OCI-LY3 (cell line): ENCODE results near the gene PDLIM4.

ENCODE experiments used
- H2AFZ ChIP-seq: fragments of 200-600, 300-600 bp; shearing (Covaris generic); 2 replicates; pipeline ENCODE4 v1.6.0; 2014; ENCODE audit warnings: antibody characterized with exemption, low read depth, low read length
- H3K27ac ChIP-seq: fragments of 200-600, 300-600 bp; sonication (generic); 2 replicates; pipeline ENCODE4 v1.5.1; 2014; ENCODE audit warnings: mild to moderate bottlenecking, low read length, moderate library complexity, mixed read lengths
- H3K27me3 ChIP-seq: fragments of 200-600, 300-600 bp; sonication (generic); 2 replicates; pipeline ENCODE4 v1.6.1; 2014; ENCODE audit warnings: low read depth, low read length, mixed read lengths
- H3K36me3 ChIP-seq: fragments of 200-600, 300-600 bp; sonication (generic); replicated peaks from 2 replicates; pipeline ENCODE3; 2014; ENCODE audit warnings: low read depth, low read length, mixed read lengths
- H3K4me1 ChIP-seq: fragments of 300-600, 200-600 bp; sonication (generic); 2 replicates; pipeline ENCODE4 v1.6.1; 2014; ENCODE audit warnings: low read length, mixed read lengths
- H3K4me2 ChIP-seq: fragments of 200-600, 300-600 bp; sonication (generic); 2 replicates; pipeline ENCODE4 v1.6.1; 2014; ENCODE audit warnings: low read length, mixed read lengths
- H3K4me3 ChIP-seq: fragments of 300-600, 200-600 bp; sonication (generic); 2 replicates; pipeline ENCODE4 v1.5.1; 2014; ENCODE audit warnings: antibody characterized with exemption, mild to moderate bottlenecking, low read length, moderate library complexity
- H3K79me2 ChIP-seq: fragments of 300-600, 200-600 bp; shearing (Covaris generic); 2 replicates; pipeline ENCODE4 v1.6.1; 2014; ENCODE audit warnings: mild to moderate bottlenecking, low read length, mixed read lengths
- H3K9ac ChIP-seq: fragments of 300-600, 200-600 bp; shearing (Covaris generic); 2 replicates; pipeline ENCODE4 v1.6.0; 2014; ENCODE audit warnings: mild to moderate bottlenecking, low read length, moderate library complexity
- H3K9me3 ChIP-seq: fragments of 200-600, 300-600 bp; shearing (Covaris generic); 2 replicates; pipeline ENCODE4 v1.6.1; 2014; ENCODE audit warnings: low read length, mixed read lengths; ENCODE audit not compliant: insufficient read depth
- H4K20me1 ChIP-seq: fragments of 200-600, 300-600 bp; sonication (generic); 2 replicates; pipeline ENCODE4 v1.6.1; 2016; ENCODE audit warnings: low read length, mixed read lengths; ENCODE audit not compliant: insufficient read depth
- CTCF ChIP-seq: fragments of 200-600, 300-600 bp; sonication (generic); IDR thresholded peaks from 2 replicates; pipeline ENCODE4 v1.5.1; 2014; ENCODE audit warnings: antibody characterized with exemption, low read length, low read depth
- EZH2phosphoT487 ChIP-seq: fragments of 200-600 bp; shearing (Covaris generic); IDR thresholded peaks from 2 replicates; pipeline ENCODE4 v1.6.1; 2018; ENCODE audit warnings: antibody characterized with exemption, mixed run types, low read depth

PDLIM4 gene

GRCh38 chr5:132263548-132264261, 6.2 kb downstream of the PDLIM4 start:
- no peaks in the 10 kb centered on the region for H3K36me3 ChIP-seq
- H3K27me3 ChIP-seq, result no peaks in the 10 kb centered on the region
- H3K27ac ChIP-seq, result no peak overlapping the region
- no peaks in the 10 kb centered on the region for H4K20me1 ChIP-seq
- no peaks in the 10 kb centered on the region for H3K79me2 ChIP-seq
- H2AFZ ChIP-seq, result no peak overlapping the region
- no peak overlapping the region for H3K9ac ChIP-seq
- peaks cover 11% of the 10 kb centered on the region for H3K4me1 ChIP-seq
- TF ChIP-seq EZH2phosphoT487, result no peak
- TF ChIP-seq CTCF, result no peak
- H3K4me2 ChIP-seq, result no peak overlapping the region
- H3K4me3 ChIP-seq, result no peak overlapping the region
- no peaks in the 10 kb centered on the region for H3K9me3 ChIP-seq

- H3K4me3 ChIP-seq, result no peak overlapping the region
- no peaks in the 10 kb centered on the region for H3K36me3 ChIP-seq
- no peaks in the 10 kb centered on the region for H3K27me3 ChIP-seq
- H3K27ac ChIP-seq, result no peak overlapping the region
- no peaks in the 10 kb centered on the region for H3K79me2 ChIP-seq
- no peak overlapping the region for H3K9ac ChIP-seq
- H2AFZ ChIP-seq, result no peak overlapping the region
- TF ChIP-seq EZH2phosphoT487 (no peak), CTCF (no peak)
- peaks cover 21% of the 10 kb centered on the region for H3K4me1 ChIP-seq
- no peak overlapping the region for H3K4me2 ChIP-seq
- no peaks in the 10 kb centered on the region for H3K9me3 ChIP-seq
- H4K20me1 ChIP-seq, result no peaks in the 10 kb centered on the region
Observed at GRCh38 chr5:132264546-132265335, 7.2 kb downstream of the PDLIM4 start.

- no peak overlapping the region for H3K27ac ChIP-seq
- H3K4me2 ChIP-seq, result no peak overlapping the region
Observed at GRCh38 chr5:132265336-132266030, 8.0 kb downstream of the PDLIM4 start.

More at GRCh38 chr5:132265336-132266030, 8.0 kb downstream of the PDLIM4 start:
- H3K9ac ChIP-seq, result no peak overlapping the region
- no peaks in the 10 kb centered on the region for H3K27me3 ChIP-seq
- no peaks in the 10 kb centered on the region for H3K9me3 ChIP-seq
- no peak overlapping the region for H3K4me3 ChIP-seq
- H3K36me3 ChIP-seq, result no peaks in the 10 kb centered on the region
- no peak overlapping the region for H2AFZ ChIP-seq
- no peaks in the 10 kb centered on the region for H3K79me2 ChIP-seq
- no peaks in the 10 kb centered on the region for H4K20me1 ChIP-seq
- no peak for TF ChIP-seq CTCF
- no peak for TF ChIP-seq EZH2phosphoT487
- peaks cover 21% of the 10 kb centered on the region for H3K4me1 ChIP-seq
